Duodenal mucosa (tissue), 2 donors: Measurements from ENCODE around the gene CACNA1F.

Experiments
- H3K27ac ChIP-seq: one replicate; pipeline ENCODE4 v1.7.0; 2013; ENCODE audit warnings: low read depth, low read length
- H3K27me3 ChIP-seq, 2 donors: one replicate each; pipeline ENCODE4 v1.7.0; 2013; ENCODE audit warnings: low read length in 2 of 2, control low read depth in 1 of 2; ENCODE audit not compliant: insufficient read depth in 2 of 2, control insufficient read depth in 1 of 2
- H3K36me3 ChIP-seq, 2 donors: one replicate each; pipeline ENCODE4 v1.7.0; 2013; ENCODE audit warnings: low read length in 2 of 2, control low read depth in 1 of 2; ENCODE audit not compliant: insufficient read depth in 2 of 2, control insufficient read depth in 1 of 2
- H3K4me1 ChIP-seq, 2 donors: one replicate each; pipeline ENCODE4 v1.7.0; 2013; ENCODE audit warnings: low read length in 2 of 2, control low read depth in 1 of 2; ENCODE audit not compliant: insufficient read depth in 2 of 2, control insufficient read depth in 1 of 2
- H3K4me3 ChIP-seq, 2 donors: one replicate each; pipeline ENCODE4 v1.7.0; 2013; ENCODE audit warnings: low read length in 2 of 2, low read depth in 1 of 2
- H3K9ac ChIP-seq, 2 donors: one replicate each; pipeline ENCODE4 v1.7.0; 2013; ENCODE audit warnings: low read length in 2 of 2, low read depth in 1 of 2
- H3K9me3 ChIP-seq, 2 donors: one replicate each; pipeline ENCODE4 v1.7.0; 2013; ENCODE audit warnings: low read length in 2 of 2, control low read depth in 1 of 2; ENCODE audit not compliant: control insufficient read depth in 1 of 2

The CACNA1F gene

GRCh38 chrX:49212861-49213260 lies 20.3 kb downstream of the CACNA1F start:
- H3K36me3 ChIP-seq: no peaks in the 10 kb centered on the region
- H3K9me3 ChIP-seq: no peaks in the 10 kb centered on the region
- H3K27me3 ChIP-seq: no peaks in the 10 kb centered on the region
- no peak overlapping the region for H3K27ac ChIP-seq
- no peak overlapping the region for H3K4me3 ChIP-seq
- no peaks in the 10 kb centered on the region for H3K4me1 ChIP-seq
- no peak overlapping the region for H3K9ac ChIP-seq

GRCh38 chrX:49212209-49212608 lies 20.9 kb downstream of the CACNA1F start:
- Histone ChIP-seq H3K36me3 (no peaks in the 10 kb centered on the region), H3K27ac (no peak overlapping the region), H3K9ac (no peak overlapping the region), H3K4me1 (no peaks in the 10 kb centered on the region), H3K9me3 (no peaks in the 10 kb centered on the region), H3K27me3 (no peaks in the 10 kb centered on the region), H3K4me3 (no peak overlapping the region)

- no peak overlapping the region for H3K4me3 ChIP-seq
- H3K4me1 ChIP-seq: no peaks in the 10 kb centered on the region
- H3K27me3 ChIP-seq: no peaks in the 10 kb centered on the region
- no peak overlapping the region for H3K27ac ChIP-seq
- H3K9ac ChIP-seq: no peak overlapping the region
- no peaks in the 10 kb centered on the region for H3K9me3 ChIP-seq
- no peaks in the 10 kb centered on the region for H3K36me3 ChIP-seq
Observed at GRCh38 chrX:49211074-49211473, 22.1 kb downstream of the CACNA1F start.

- H3K27me3 ChIP-seq: no peaks in the 10 kb centered on the region
- no peak overlapping the region for H3K4me3 ChIP-seq
- no peaks in the 10 kb centered on the region for H3K4me1 ChIP-seq
- H3K36me3 ChIP-seq: no peaks in the 10 kb centered on the region
- H3K9ac ChIP-seq: no peak overlapping the region
- no peaks in the 10 kb centered on the region for H3K9me3 ChIP-seq
- H3K27ac ChIP-seq: no peak overlapping the region
Observed at GRCh38 chrX:49210406-49210805, 22.7 kb downstream of the CACNA1F start.

- Histone ChIP-seq H3K36me3 (no peaks in the 10 kb centered on the region), H3K4me3 (no peak overlapping the region), H3K27ac (no peak overlapping the region), H3K4me1 (no peaks in the 10 kb centered on the region), H3K27me3 (no peaks in the 10 kb centered on the region), H3K9ac (no peak overlapping the region), H3K9me3 (no peaks in the 10 kb centered on the region)
Observed at GRCh38 chrX:49209434-49210251, 23.5 kb downstream of the CACNA1F start.

- no peak overlapping the region for H3K27ac ChIP-seq
- H3K36me3 ChIP-seq: no peaks in the 10 kb centered on the region
- H3K27me3 ChIP-seq: no peaks in the 10 kb centered on the region
- H3K9ac ChIP-seq: no peak overlapping the region
- no peaks in the 10 kb centered on the region for H3K9me3 ChIP-seq
- H3K4me1 ChIP-seq: no peaks in the 10 kb centered on the region
- H3K4me3 ChIP-seq: no peak overlapping the region
Observed at GRCh38 chrX:49208399-49208798, 24.7 kb downstream of the CACNA1F start.

- Histone ChIP-seq H3K27me3 (no peaks in the 10 kb centered on the region), H3K27ac (no peak overlapping the region), H3K4me3 (no peak overlapping the region), H3K9ac (no peak overlapping the region), H3K36me3 (no peaks in the 10 kb centered on the region), H3K4me1 (no peaks in the 10 kb centered on the region), H3K9me3 (no peaks in the 10 kb centered on the region)
Observed at GRCh38 chrX:49206543-49206942, 26.6 kb downstream of the CACNA1F start.

GRCh38 chrX:49205443-49205842 lies 27.7 kb downstream of the CACNA1F start:
- Histone ChIP-seq H3K4me1 (peaks cover 2 to 3% of the 10 kb centered on the region in 2 donors), H3K27me3 (no peaks in the 10 kb centered on the region), H3K36me3 (no peaks in the 10 kb centered on the region), H3K27ac (no peak overlapping the region), H3K9me3 (no peaks in the 10 kb centered on the region), H3K9ac (no peak overlapping the region), H3K4me3 (no peak overlapping the region)

GRCh38 chrX:49204709-49205108 lies 28.4 kb downstream of the CACNA1F start:
- Histone ChIP-seq H3K27ac (no peak overlapping the region), H3K27me3 (no peaks in the 10 kb centered on the region), H3K9ac (no peak overlapping the region), H3K36me3 (no peaks in the 10 kb centered on the region), H3K9me3 (no peaks in the 10 kb centered on the region), H3K4me1 (peaks cover 3 to 4% of the 10 kb centered on the region in 2 donors), H3K4me3 (no peak overlapping the region)

- Histone ChIP-seq H3K27me3 (no peaks in the 10 kb centered on the region), H3K27ac (no peak overlapping the region), H3K4me3 (no peak overlapping the region), H3K9ac (no peak overlapping the region), H3K4me1 (peaks cover 3 to 4% of the 10 kb centered on the region in 2 donors), H3K9me3 (no peaks in the 10 kb centered on the region), H3K36me3 (no peaks in the 10 kb centered on the region)
Observed at GRCh38 chrX:49204017-49204416, 29.1 kb downstream of the CACNA1F start.
